A673 (cell line): ENCODE measurements around the gene MSN.

Source experiments
- CTCF ChIP-seq: fragments of 300-800, 200-600 bp; sonication (generic); conservative IDR thresholded peaks from 2 replicates; pipeline ENCODE4 v1.5.1; 2017; ENCODE audit warnings: low read depth, mild to moderate bottlenecking, antibody characterized with exemption, low read length, moderate library complexity, mixed read lengths
- EZH2 ChIP-seq: fragments of 200-600 bp; sonication (generic); IDR thresholded peaks from 2 replicates; pipeline ENCODE4 v1.6.1; 2017; ENCODE audit warnings: borderline replicate concordance, low read depth, mild to moderate bottlenecking, mixed read lengths, antibody characterized with exemption, low read length; ENCODE audit not compliant: poor library complexity, severe bottlenecking

GRCh38 chrX:65635378-65635777 lies 32.1 kb upstream of the MSN start:
- no peak for TF ChIP-seq CTCF
- no peak for TF ChIP-seq EZH2
